AG04449 (cell line): Measurements from ENCODE around the gene CCND3.

ENCODE experiments used
- CTCF ChIA-PET: fragments of 350-600 bp; formaldehyde crosslinking; extraction: SDS; loops from one replicate; lab custom pipeline; 2021; ENCODE audit warnings: antibody characterized with exemption; lab: Yijun Ruan, JAX
- POLR2A ChIA-PET: fragments of 400-600, 350-600 bp; formaldehyde crosslinking; extraction: SDS; loops from one replicate; lab custom pipeline; 2020; ENCODE audit warnings: antibody characterized with exemption, inconsistent platforms; lab: Yijun Ruan, JAX
- DNase-seq: peaks from one replicate; pipeline ENCODE4 v3.0.0-alpha.2; 2010; ENCODE audit warnings: low read depth, low spot score
- H3K4me3 ChIP-seq: 2 replicates; pipeline ENCODE4 v1.5.1; 2011; ENCODE audit warnings: low read depth, mild to moderate bottlenecking, control low read depth, low read length
- CTCF ChIP-seq: IDR thresholded peaks from one replicate; pipeline ENCODE4 v1.5.1; 2011; ENCODE audit warnings: mild to moderate bottlenecking, moderate library complexity, low read length, control low read depth, inconsistent platforms; ENCODE audit not compliant: insufficient read depth; ENCODE audit errors: missing control alignments

The CCND3 gene

DNA sequence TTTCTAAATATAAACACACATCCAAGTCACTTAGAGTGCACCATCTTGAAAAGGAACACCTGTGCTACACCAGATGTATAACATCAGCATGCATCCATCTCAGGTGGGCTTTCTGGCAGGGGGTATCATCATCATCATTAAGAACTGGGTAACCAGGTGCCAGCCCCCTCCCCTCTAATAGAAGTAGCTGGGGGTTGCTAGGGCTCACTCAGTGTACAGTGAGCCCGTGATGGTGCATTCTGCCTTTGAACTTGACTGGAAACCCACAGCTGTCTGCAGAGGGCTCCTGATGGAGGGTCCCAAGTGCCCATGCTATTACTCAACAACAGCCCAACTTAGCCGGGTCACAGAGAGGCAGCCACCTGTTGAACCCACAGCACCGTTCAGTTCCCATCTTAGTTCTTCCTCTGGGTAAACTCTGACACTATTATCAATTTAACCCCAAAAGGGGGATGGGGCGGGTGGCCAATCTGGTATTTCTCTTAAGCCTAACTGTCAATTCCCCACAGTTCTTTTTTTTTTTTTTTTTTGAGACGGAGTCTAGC lies 32.7 kb upstream of the CCND3 start:
- H3K4me3 ChIP-seq = no peak overlapping the region
- POLR2A ChIA-PET = no interaction called here
- no peak for DNase-seq
- no peak for TF ChIP-seq CTCF
- CTCF ChIA-PET = interaction anchor here (0.9 kb wide), 1 partner anchor 11 kb away, joined by 3 read pairs; no protein-coding TSS in a partner anchor

DNA sequence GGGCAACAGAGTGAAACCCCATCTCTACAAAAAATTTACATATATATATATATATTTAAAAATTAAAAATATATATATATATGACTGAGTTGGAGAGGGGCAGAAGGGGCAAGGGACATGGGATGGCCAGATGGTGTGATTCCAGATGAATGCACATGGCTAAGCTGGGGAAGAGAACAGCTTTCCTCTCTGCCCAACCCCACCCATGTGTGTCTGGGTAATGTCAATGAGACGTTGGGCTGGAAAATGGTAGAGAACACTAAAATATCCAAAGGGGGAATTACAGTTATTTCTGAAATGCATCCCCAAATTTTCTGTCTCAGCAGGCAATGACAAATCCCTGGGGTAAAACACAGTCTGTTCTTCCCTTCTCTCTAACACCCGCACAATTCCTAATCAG lies 31.2 kb upstream of the CCND3 start:
- no peak for TF ChIP-seq CTCF
- POLR2A ChIA-PET = no interaction called here
- CTCF ChIA-PET = no interaction called here
- DNase-seq = no peak
- no peak overlapping the region for H3K4me3 ChIP-seq

DNA sequence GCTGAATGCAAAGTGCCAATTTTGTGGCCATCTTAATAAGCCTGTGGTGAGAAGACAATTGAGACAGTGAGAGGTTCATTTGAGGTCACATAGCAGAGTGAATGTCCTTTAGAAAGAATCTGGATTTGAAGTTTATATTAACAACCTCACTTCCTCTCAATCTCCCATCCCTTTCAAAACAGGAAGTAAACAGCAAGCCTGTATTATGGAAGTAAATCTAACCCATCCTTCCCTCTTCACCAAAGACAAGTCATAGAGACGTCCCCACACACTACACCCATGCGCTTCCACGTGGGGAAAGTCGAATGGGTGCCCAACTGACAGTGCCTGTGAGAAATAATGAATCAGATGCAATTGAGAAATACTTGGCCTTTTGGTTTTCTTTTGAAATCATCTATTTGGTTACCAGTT lies 28.8 kb upstream of the CCND3 start:
- POLR2A ChIA-PET = no interaction called here
- no peak overlapping the region for H3K4me3 ChIP-seq
- TF ChIP-seq CTCF = no peak
- CTCF ChIA-PET = no interaction called here
- no peak for DNase-seq

- CTCF ChIA-PET = interaction anchor here (0.7 to 1.6 kb wide), 6 partner anchors 19 to 121 kb away, joined by 3 to 6 read pairs (median 4); partner anchors contain the start of genes BYSL and MED20
- no peak for TF ChIP-seq CTCF
- DNase-seq = no peak
These were observed 26.0 kb upstream of the CCND3 start for GRCh38 chr6:41967312-41968287.

GRCh38 chr6:41966961-41967311 lies 25.3 kb upstream of the CCND3 start:
- TF ChIP-seq CTCF = no peak
- CTCF ChIA-PET = interaction anchor here (2.1 kb wide), 1 partner anchor 179 kb away, joined by 7 read pairs; the partner anchor contains the start of gene TOMM6
- DNase-seq = no peak
- no peak overlapping the region for H3K4me3 ChIP-seq
- POLR2A ChIA-PET = no interaction called here

More at GRCh38 chr6:41967312-41968287, 26.0 kb upstream of the CCND3 start:
- H3K4me3 ChIP-seq = no peak overlapping the region
- POLR2A ChIA-PET = no interaction called here
